SH-SY5Y (cell line): Measurements from ENCODE around the gene ACMSD.

ENCODE experiments used
- GATA2 ChIP-seq: IDR thresholded peaks from 2 replicates; pipeline ENCODE4 v1.6.1; 2011; ENCODE audit warnings: mild to moderate bottlenecking, low read depth, low read length
- GATA3 ChIP-seq: IDR thresholded peaks from 2 replicates; pipeline ENCODE4 v1.6.1; 2011; ENCODE audit warnings: low read depth, mild to moderate bottlenecking, low read length, moderate library complexity

- no peak for TF ChIP-seq GATA3
- TF ChIP-seq GATA2 = no peak
Measured at GRCh38 chr2:134819334-134819733, 19.1 kb upstream of the ACMSD start.
